Measurements from ENCODE around the gene STPG4. TPM values are rescaled to one million over a fixed set of nuclear protein-coding genes. Genes with fewer than 3 reads are reported as not detected.

STPG4 gene
- total and polyA plus RNA-seq, 7 donors: 0.03 TPM; not detected in 6

DNA sequence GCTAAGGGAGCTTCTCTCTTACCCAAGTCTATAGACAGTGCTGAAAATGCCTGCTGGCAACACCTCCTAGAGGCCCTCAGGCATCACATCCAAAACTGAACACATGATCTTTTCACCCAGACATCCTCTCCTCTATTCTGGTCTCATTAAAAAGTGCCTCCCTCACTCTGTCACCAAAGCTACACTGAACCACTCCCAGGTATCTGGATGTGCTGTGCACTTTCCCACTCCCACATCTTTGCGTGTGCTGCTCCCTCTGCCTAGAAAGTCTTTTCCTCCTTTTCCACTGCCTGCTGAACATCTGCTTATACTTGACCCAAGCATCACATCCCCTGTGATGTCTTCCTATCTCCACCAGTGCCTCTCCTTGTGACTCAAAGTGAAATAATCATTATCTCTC, 26.1 kb upstream of the STPG4 start:
- WGBS, 3 donors: 92 to 97% (median 96%) methylated on average over 1 of the region's 1 CpG
- ATAC-seq: no peak
- TF ChIP-seq, protein P1, sequence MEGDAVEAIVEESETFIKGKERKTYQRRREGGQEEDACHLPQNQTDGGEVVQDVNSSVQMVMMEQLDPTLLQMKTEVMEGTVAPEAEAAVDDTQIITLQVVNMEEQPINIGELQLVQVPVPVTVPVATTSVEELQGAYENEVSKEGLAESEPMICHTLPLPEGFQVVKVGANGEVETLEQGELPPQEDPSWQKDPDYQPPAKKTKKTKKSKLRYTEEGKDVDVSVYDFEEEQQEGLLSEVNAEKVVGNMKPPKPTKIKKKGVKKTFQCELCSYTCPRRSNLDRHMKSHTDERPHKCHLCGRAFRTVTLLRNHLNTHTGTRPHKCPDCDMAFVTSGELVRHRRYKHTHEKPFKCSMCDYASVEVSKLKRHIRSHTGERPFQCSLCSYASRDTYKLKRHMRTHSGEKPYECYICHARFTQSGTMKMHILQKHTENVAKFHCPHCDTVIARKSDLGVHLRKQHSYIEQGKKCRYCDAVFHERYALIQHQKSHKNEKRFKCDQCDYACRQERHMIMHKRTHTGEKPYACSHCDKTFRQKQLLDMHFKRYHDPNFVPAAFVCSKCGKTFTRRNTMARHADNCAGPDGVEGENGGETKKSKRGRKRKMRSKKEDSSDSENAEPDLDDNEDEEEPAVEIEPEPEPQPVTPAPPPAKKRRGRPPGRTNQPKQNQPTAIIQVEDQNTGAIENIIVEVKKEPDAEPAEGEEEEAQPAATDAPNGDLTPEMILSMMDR (IDR thresholded peaks at IDR 0.05): no peak

DNA sequence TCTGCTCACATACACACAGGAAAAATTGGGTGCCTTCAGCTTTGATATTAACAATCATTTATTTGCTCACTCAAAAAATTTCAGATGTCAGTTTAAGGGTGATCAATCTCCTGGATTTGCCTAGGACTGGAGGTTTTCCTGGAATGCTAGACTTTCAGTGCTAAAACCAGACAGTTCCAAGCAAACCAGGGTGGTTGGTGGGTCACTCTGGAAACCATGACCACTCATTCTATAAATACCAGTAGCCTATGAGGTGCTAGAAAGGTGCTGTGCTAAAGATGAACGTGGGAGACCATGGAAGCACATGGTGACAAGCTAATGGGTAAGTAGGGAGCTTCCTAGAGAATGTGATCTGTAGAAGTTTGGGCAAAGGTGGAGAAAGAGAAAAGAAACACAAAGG, 25.4 kb upstream of the STPG4 start:
- no peaks in the 10 kb centered on the region for H3K4me1 ChIP-seq
- TF ChIP-seq, protein P1 (IDR thresholded peaks at IDR 0.05): no peak
- no peak overlapping the region for H3K27ac ChIP-seq
- H3K9me3 ChIP-seq: no peaks in the 10 kb centered on the region
- no peak overlapping the region for H3K4me3 ChIP-seq
- WGBS, 3 donors: 67 to 83% (median 78%) methylated on average over 1 of the region's 1 CpG
- intact Hi-C loops (cut with DNase I): loop anchor here in 1 of 2 donors (2.0 kb wide), 1 partner anchor 142 kb away; no protein-coding TSS in a partner anchor
- no peak for ATAC-seq
- no peak for DNase-seq
- no peaks in the 10 kb centered on the region for H3K27me3 ChIP-seq (ENCODE audit: insufficient read depth in 3 of 3, low read length in 2 of 3)
- H3K36me3 ChIP-seq (ENCODE audit: insufficient read depth in 1 of 2, low read depth in 1 of 2): no peaks in the 10 kb centered on the region

More for the DNA sequence above, 26.1 kb upstream of the STPG4 start:
- DNase-seq: no peak
- no peak overlapping the region for H3K4me3 ChIP-seq
- no peaks in the 10 kb centered on the region for H3K36me3 ChIP-seq (ENCODE audit: insufficient read depth in 1 of 2, low read depth in 1 of 2)
- intact Hi-C loops (cut with DNase I): loop anchor here in 1 of 2 donors (2.0 kb wide), 1 partner anchor 142 kb away; no protein-coding TSS in a partner anchor
- no peaks in the 10 kb centered on the region for H3K9me3 ChIP-seq
- H3K27me3 ChIP-seq (ENCODE audit: insufficient read depth in 3 of 3, low read length in 2 of 3): no peaks in the 10 kb centered on the region
- no peak overlapping the region for H3K27ac ChIP-seq
- H3K4me1 ChIP-seq: no peaks in the 10 kb centered on the region

DNA sequence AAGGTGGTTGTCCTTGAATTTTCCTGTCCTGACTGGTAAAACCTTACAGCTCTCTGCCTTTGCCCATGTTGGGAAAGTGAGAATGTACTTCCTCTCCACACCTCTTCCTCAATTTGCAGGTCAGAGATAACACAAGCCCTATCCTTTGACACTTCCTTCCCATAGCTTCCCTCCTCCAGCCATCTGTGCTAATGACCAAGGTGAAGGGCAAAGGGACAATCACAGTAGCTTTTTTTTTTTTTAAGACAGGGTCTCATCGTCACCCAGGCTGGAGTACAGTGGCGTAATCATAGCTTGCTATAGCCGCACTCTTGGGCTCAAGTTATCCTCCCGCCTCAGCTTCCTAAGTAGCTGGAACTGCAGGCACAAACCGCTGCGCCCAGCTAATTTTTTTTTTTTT, 24.3 kb upstream of the STPG4 start:
- H3K36me3 ChIP-seq (ENCODE audit: insufficient read depth in 1 of 2, low read depth in 1 of 2): no peaks in the 10 kb centered on the region
- TF ChIP-seq, protein P1 (IDR thresholded peaks at IDR 0.05): no peak
- WGBS, 3 donors: 90 to 92% (median 91%) methylated on average over 6 of the region's 6 CpGs
- no peak for ATAC-seq
- no peaks in the 10 kb centered on the region for H3K9me3 ChIP-seq
- no peak for DNase-seq
- no peaks in the 10 kb centered on the region for H3K4me1 ChIP-seq
- H3K27me3 ChIP-seq (ENCODE audit: insufficient read depth in 3 of 3, low read length in 2 of 3): no peaks in the 10 kb centered on the region
- no peak overlapping the region for H3K4me3 ChIP-seq
- no peak overlapping the region for H3K27ac ChIP-seq
- intact Hi-C loops (cut with DNase I): no loop called here

DNA sequence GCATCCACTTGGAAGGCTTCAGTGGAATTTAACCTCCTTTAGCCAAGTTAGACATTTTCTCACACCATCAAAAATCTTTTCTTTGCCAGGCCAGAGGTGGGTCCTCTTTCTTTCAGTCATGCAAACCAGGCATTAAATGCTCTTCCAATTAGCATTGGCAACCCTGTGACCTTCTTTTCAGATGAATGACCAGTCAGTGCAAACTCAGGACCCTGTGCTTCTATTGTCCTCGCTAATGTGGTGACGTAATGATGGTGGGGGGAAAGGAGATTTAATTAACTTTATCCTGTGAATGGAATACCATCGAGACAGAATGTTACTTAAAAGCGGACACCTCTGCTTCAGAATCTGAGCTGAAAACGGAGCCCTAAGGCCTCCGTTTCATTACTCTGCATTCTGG, 23.2 kb upstream of the STPG4 start:
- no peaks in the 10 kb centered on the region for H3K36me3 ChIP-seq (ENCODE audit: insufficient read depth in 1 of 2, low read depth in 1 of 2)
- no peaks in the 10 kb centered on the region for H3K27me3 ChIP-seq (ENCODE audit: insufficient read depth in 3 of 3, low read length in 2 of 3)
- intact Hi-C loops (cut with DNase I): no loop called here
- DNase-seq (no peak), ATAC-seq (no peak)
- H3K9me3 ChIP-seq: no peaks in the 10 kb centered on the region
- WGBS, 3 donors: 91 to 95% (median 94%) methylated on average over 6 of the region's 6 CpGs
- H3K4me3 ChIP-seq: no peak overlapping the region
- H3K27ac ChIP-seq: no peak overlapping the region
- peaks cover 6% of the 10 kb centered on the region for H3K4me1 ChIP-seq
- TF ChIP-seq, protein P1 (IDR thresholded peaks at IDR 0.05): no peak

DNA sequence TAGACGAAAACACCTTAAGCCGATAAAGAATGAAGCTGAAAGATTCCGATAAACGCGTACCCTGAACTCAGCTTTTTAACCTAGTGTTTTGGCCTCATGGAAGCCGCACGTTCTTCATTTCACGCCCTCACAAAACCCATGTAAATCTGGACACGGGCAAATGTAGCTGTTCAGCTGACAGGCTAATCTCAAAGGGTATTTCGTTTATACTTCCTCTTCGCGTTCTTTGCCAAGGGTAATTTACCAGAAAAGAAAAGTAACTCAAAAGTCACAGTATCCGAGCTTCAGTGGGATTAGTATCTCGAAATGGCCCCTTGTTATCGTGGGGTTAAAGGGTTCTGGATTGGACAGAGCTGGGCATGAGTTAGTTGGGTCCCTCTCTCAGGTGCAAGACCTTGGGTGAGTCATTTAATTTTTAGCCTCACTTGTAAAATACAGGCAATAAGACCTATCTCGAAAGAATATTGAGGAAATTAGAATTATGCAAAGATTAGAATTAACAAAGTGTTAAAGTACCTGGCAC, 22.0 kb upstream of the STPG4 start:
- 7 to 9% (median 8%) methylated on average over 16 of the region's 16 CpGs for WGBS, 3 donors
- Histone ChIP-seq H3K4me1 (peaks cover 17% of the 10 kb centered on the region), H3K27me3 (ENCODE audit: insufficient read depth in 3 of 3, low read length in 2 of 3) (no peaks in the 10 kb centered on the region), H3K9me3 (no peaks in the 10 kb centered on the region), H3K27ac (peak overlapping the region; percentile 98), H3K4me3 (peak overlapping the region; percentile 91), H3K36me3 (ENCODE audit: insufficient read depth in 1 of 2, low read depth in 1 of 2) (no peaks in the 10 kb centered on the region)
- TF ChIP-seq, protein P1 (IDR thresholded peaks at IDR 0.05): no peak
- intact Hi-C loops (cut with DNase I): no loop called here
- DNase-seq (no peak), ATAC-seq (no peak)

All from psoas muscle (tissue), 8 donors.